Measurements from ENCODE around the gene GLIS1. TPM values are rescaled to one million over a fixed set of nuclear protein-coding genes. Genes with fewer than 3 reads are reported as not detected.

Gene GLIS1
- total RNA-seq, 1 experiment from 2014 or later = 0.39 TPM

GRCh38 chr1:53621144-53621543, 117.8 kb downstream of the GLIS1 start (continued):
- TF ChIP-seq REST (IDR thresholded peaks at IDR 0.05; ENCODE audit: low read depth) (no peak), JUND (IDR thresholded peaks at IDR 0.05) (no peak), ZNF274 (IDR thresholded peaks at IDR 0.05; ENCODE audit: low read depth, low read length) (no peak), EZH2phosphoT487 (IDR thresholded peaks at IDR 0.05; ENCODE audit: borderline replicate concordance) (no peak)

DNA sequence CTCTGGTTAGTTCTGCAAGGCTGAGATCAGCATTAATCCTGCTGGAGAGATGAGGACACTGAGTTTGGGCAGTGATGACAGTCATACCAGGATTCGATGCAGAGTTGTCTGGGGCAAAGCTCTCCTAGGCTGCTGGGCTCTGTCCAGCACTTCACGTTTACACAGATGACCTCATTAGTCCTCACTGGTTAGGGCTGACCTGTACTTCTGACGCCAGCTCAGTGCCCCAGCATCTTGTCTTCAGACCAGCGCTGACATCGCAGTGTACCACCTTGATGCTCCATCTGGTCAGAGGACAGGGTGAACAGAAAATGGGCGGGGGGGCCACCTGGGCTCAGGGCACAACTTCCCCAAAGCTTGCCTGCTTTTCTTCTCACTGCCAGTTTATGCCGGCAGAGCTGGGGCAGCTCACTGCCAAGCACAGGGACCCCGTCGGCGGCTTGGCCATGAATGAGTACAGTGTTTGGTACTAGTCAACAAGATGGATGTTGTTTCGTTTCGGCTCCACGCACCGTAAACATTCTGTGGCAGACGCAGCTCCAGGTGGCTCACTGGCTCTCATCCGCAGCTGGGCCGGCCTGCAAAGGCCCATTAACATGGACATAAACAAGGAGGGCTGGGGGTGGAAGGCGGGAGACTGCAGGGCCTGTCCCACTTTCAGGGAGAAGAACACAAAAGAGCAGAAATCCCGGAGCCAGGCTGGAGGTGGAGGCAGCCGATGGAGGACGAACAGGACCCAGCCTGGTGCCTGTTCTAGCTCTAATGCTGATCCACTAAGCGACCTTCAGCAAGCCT, 118.7 kb downstream of the GLIS1 start:
- Histone ChIP-seq H3K27ac (ENCODE audit: low read depth, low read length) (no peak overlapping the region), H3K9me3 (ENCODE audit: control insufficient read depth in 1 of 2, insufficient read depth in 1 of 2, low read depth in 1 of 2, low read length in 2 of 2) (no peaks in the 10 kb centered on the region), H3K4me2 (ENCODE audit: low read length) (no peak overlapping the region), H3K4me1 (ENCODE audit: control insufficient read depth in 1 of 2, insufficient read depth in 2 of 2, low read length in 2 of 2) (no peaks in the 10 kb centered on the region), H3K9ac (ENCODE audit: low read length) (no peak overlapping the region), H3K9me2 (ENCODE audit: insufficient read depth) (no peaks in the 10 kb centered on the region), H4K20me1 (ENCODE audit: insufficient read depth) (no peaks in the 10 kb centered on the region), H3K79me2 (ENCODE audit: insufficient read depth, low read length) (no peaks in the 10 kb centered on the region), H2AFZ (ENCODE audit: low read depth, low read length, poor library complexity, severe bottlenecking) (no peak overlapping the region), H3K36me3 (ENCODE audit: control insufficient read depth in 1 of 2, insufficient read depth in 2 of 2, low read length in 2 of 2) (no peaks in the 10 kb centered on the region), H3K27me3 (ENCODE audit: insufficient read depth, low read length) (no peaks in the 10 kb centered on the region), H3K4me3 (replicated peaks in 1 of 2; ENCODE audit: low read depth in 1 of 2, low read length in 2 of 2) (no peak overlapping the region)
- ATAC-seq = no peak
- BruUV-seq (replicated peaks) = no TSS peak
- no peak for DNase-seq (ENCODE audit: low read depth, low spot score)
- TF ChIP-seq JUND (IDR thresholded peaks at IDR 0.05) = no peak
- 0 out of 2 replicates have a peak, but pooled peaks have one; percentile 9 for TF ChIP-seq REST (IDR thresholded peaks at IDR 0.05; ENCODE audit: low read depth)
- ChIA-PET CTCF (no interaction called here), RAD21 (ENCODE audit: low non-redundant PET in 1 of 2, low total read pairs in 2 of 2, uncharacterized antibody in 2 of 2, unreplicated experiment in 2 of 2) (no interaction called here), POLR2A (no interaction called here)
- intact Hi-C loops (cut with micrococcal nuclease) = no loop called here
